ENCODE measurements around the gene PTPRC. TPM values are rescaled to one million over a fixed set of nuclear protein-coding genes. Genes with fewer than 3 reads are reported as not detected.

The PTPRC gene
- total RNA-seq, 1 donor from 2014 or later = 214 TPM

DNA sequence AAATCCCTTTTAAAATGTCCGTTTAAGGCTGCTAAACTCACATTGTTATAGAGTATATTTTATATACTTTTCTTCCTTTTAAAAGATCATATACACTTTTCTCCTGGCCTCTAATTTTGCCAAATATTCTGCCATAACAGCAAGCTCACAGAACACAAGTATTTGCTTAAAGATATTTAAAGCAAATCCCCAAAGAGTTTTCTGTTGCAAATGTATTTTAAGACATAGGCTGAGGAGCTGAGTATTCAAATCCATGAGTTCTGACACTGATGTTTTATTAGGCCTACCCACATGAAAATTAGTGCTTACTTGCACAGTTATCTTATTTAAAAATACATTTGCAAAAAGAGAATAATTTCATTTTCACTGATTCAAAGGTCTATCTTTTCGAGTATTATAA, 1.7 kb upstream of the PTPRC start:
- H3K27me3 ChIP-seq (ENCODE audit: low read depth) = no peaks in the 10 kb centered on the region
- no peaks in the 10 kb centered on the region for H3K4me1 ChIP-seq
- no peaks in the 10 kb centered on the region for H3K9me3 ChIP-seq
- DNase-seq = no peak
- H3K27ac ChIP-seq = no peak overlapping the region
- TF ChIP-seq, protein P1, sequence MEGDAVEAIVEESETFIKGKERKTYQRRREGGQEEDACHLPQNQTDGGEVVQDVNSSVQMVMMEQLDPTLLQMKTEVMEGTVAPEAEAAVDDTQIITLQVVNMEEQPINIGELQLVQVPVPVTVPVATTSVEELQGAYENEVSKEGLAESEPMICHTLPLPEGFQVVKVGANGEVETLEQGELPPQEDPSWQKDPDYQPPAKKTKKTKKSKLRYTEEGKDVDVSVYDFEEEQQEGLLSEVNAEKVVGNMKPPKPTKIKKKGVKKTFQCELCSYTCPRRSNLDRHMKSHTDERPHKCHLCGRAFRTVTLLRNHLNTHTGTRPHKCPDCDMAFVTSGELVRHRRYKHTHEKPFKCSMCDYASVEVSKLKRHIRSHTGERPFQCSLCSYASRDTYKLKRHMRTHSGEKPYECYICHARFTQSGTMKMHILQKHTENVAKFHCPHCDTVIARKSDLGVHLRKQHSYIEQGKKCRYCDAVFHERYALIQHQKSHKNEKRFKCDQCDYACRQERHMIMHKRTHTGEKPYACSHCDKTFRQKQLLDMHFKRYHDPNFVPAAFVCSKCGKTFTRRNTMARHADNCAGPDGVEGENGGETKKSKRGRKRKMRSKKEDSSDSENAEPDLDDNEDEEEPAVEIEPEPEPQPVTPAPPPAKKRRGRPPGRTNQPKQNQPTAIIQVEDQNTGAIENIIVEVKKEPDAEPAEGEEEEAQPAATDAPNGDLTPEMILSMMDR (IDR thresholded peaks at IDR 0.05) = no peak
- no peak overlapping the region for H3K4me3 ChIP-seq
- ATAC-seq = no peak
- H3K36me3 ChIP-seq = no peaks in the 10 kb centered on the region
- intact Hi-C loops (cut with DNase I) = no loop called here

DNA sequence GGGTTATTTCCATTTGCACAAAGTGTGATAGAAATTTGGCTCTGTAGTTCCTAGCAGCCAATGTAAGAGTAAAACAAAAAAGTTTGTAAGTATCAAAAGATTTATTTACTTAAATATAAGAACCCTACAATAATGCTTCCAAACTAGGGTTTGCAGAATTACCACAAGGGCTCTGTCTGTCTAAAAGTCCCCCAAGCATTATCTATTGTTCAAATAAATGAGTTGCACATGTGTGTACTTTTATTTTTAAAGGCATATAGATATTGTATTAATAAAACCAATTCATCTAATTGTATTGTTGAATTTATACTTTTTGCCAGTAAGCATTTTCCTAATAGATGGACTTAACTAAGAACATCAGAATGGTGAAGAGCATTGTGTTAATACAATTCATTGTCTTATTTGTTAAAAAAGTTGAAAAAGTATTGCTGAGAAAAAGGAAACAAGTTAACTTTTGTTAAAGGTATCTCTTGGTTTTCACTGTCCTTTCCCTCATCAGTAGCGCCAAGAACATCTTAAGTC, 863 bp upstream of the PTPRC start:
- intact Hi-C loops (cut with DNase I) = no loop called here
- TF ChIP-seq, protein P1 (IDR thresholded peaks at IDR 0.05) = no peak
- no peak for DNase-seq
- H3K9me3 ChIP-seq = no peaks in the 10 kb centered on the region
- H3K27ac ChIP-seq = peak overlapping the region; percentile 78
- H3K4me1 ChIP-seq = no peaks in the 10 kb centered on the region
- no peak for ATAC-seq
- no peaks in the 10 kb centered on the region for H3K36me3 ChIP-seq
- no peaks in the 10 kb centered on the region for H3K27me3 ChIP-seq (ENCODE audit: low read depth)
- H3K4me3 ChIP-seq = no peak overlapping the region

DNA sequence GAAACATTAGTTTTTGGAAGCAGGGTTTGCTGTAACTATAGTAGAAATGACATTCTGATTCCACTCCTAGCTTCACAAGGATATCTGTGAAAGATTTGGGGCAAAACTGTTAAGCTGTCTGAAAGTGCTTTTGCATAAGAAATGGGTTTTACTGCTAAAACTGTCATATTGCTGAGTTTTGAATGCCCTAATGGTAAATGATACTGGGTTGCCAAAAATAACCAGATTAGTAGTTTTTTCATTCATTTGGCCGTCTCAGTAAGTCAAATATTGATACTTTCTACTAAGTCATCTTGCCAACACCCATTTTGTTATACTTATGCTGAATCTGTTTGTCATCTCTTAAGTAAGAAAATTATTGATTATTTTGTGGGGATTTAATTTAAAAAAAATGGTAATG, 399 bp upstream of the PTPRC start:
- no peak for ATAC-seq
- H3K27ac ChIP-seq = peak overlapping the region; percentile 78
- no peak for DNase-seq
- H3K4me1 ChIP-seq = no peaks in the 10 kb centered on the region
- H3K9me3 ChIP-seq = no peaks in the 10 kb centered on the region
- H3K27me3 ChIP-seq (ENCODE audit: low read depth) = no peaks in the 10 kb centered on the region
- TF ChIP-seq, protein P1 (IDR thresholded peaks at IDR 0.05) = no peak
- no peak overlapping the region for H3K4me3 ChIP-seq
- intact Hi-C loops (cut with DNase I) = no loop called here
- no peaks in the 10 kb centered on the region for H3K36me3 ChIP-seq

DNA sequence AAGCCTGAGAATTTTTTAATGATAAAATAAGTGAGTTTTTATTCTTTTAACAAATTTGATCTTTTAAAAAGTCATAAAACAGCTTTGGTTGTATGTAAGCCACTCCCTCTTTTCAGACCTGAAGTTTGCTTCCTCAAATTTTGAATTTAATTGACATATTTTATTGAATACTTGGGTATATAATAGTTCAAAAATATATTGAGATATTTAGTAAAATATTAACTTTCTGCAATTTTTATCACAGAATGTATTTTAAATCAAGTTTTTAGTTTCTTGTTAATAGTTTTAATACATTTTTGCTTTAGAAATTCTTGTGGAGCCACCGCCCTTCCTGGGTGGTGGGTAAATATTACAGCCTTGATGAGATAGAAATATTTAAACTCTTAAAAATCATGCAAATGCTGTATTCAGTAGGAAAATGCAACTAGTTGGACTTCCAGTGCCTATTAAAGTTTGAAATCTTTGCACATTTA, 867 bp downstream of the PTPRC start:
- peak in 1 of 2 donors; percentile 20 for ATAC-seq
- H3K27ac ChIP-seq = peak overlapping the region; percentile 78
- H3K4me1 ChIP-seq = no peaks in the 10 kb centered on the region
- no peak for DNase-seq
- H3K27me3 ChIP-seq (ENCODE audit: low read depth) = no peaks in the 10 kb centered on the region
- TF ChIP-seq, protein P1 (IDR thresholded peaks at IDR 0.05) = no peak
- H3K36me3 ChIP-seq = no peaks in the 10 kb centered on the region
- peak overlapping the region; percentile 43 for H3K4me3 ChIP-seq
- no peaks in the 10 kb centered on the region for H3K9me3 ChIP-seq
- intact Hi-C loops (cut with DNase I) = no loop called here

DNA sequence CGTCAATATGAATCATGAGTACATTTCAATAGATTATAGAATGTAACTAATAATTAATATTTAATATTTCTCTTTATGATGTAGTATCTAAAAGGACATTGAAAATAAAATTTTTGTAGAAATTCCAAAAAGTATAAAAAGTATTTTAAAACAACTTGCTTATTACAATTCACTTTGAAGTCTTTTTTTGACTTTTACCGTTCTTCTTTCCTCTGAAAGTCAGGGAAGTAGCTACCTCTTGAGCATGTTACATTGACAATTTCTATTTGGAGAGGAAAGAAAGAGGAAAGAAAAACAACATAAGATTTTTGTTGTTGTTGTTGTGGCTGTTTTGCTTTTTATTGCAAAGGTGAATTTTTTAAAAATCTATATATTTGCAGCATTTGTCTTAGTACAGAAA, 1.3 kb downstream of the PTPRC start:
- intact Hi-C loops (cut with DNase I) = no loop called here
- Histone ChIP-seq H3K4me1 (peaks cover 2% of the 10 kb centered on the region), H3K9me3 (no peaks in the 10 kb centered on the region), H3K36me3 (no peaks in the 10 kb centered on the region), H3K27ac (peak overlapping the region; percentile 78), H3K27me3 (ENCODE audit: low read depth) (no peaks in the 10 kb centered on the region), H3K4me3 (peak overlapping the region; percentile 43)
- DNase-seq = no peak
- ATAC-seq = no peak
- TF ChIP-seq, protein P1 (IDR thresholded peaks at IDR 0.05) = no peak

Data from lower lobe of right lung (tissue), 2 donors.